ENCODE data around the gene SPSB1. TPM values are rescaled to one million over a fixed set of nuclear protein-coding genes. Genes with fewer than 3 reads are reported as not detected.

Gene SPSB1
- total RNA-seq, 4 donors from 2014 or later: 40.0 to 82.1 (median 52.6) TPM

GRCh38 chr1:9356829-9357466 lies 64.3 kb downstream of the SPSB1 start:
- H3K27me3 ChIP-seq: no peaks in the 10 kb centered on the region
- H3K9me3 ChIP-seq: no peaks in the 10 kb centered on the region
- peaks cover 6 to 19% (median 8%) of the 10 kb centered on the region in 4 donors for H3K4me1 ChIP-seq
- in situ Hi-C loops (cut with MboI; ENCODE audit: low pct_ligation_motif_present in 1 of 4, low pct_unique_long_range_greater_than_20kb in 1 of 4, low sequenced_read_pairs in 3 of 4) (no loop called here), intact Hi-C loops (cut with DNase I; ENCODE audit: low total_unique reads) (no loop called here)
- 95 to 96% methylated on average over 2 of the region's 2 CpGs for WGBS, 2 donors (ENCODE audit: low coverage in 1 of 2)
- no peak overlapping the region for H3K27ac ChIP-seq
- H3K36me3 ChIP-seq: peaks cover 0 to 6% (median 0%) of the 10 kb centered on the region in 4 donors
- TF ChIP-seq EP300 (IDR thresholded peaks at IDR 0.05; ENCODE audit: low read depth): no peak
- no peak for TF ChIP-seq POLR2AphosphoS5 (IDR thresholded peaks at IDR 0.05)
- no peak for TF ChIP-seq POLR2A (IDR thresholded peaks at IDR 0.05)
- no peak for TF ChIP-seq CTCF (IDR thresholded peaks at IDR 0.05)
- DNase-seq: no peak
- no peak overlapping the region for H3K4me3 ChIP-seq

DNA sequence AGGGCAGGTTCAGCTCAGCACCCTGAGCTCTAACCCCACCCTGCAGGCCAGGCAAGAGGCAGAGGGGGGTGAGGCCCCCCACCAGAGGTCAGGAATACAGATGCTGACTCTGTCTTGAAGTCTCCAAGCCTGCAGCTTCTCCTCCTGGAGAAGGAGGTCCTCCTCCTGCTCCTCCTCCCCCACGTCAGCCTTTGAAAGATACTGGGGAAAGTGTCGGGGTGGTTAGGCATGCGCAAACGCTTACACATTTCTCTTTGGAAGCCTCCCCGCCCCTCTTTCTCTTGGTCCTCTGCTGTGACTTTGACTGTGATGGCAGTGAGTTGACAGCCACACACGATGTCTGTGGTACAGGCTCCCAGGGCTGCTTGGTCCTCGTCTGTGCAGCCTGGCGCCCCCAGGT lies 65.3 kb downstream of the SPSB1 start:
- Histone ChIP-seq H3K27ac (no peak overlapping the region), H3K4me1 (peaks cover 2 to 17% (median 6%) of the 10 kb centered on the region in 4 donors)

DNA sequence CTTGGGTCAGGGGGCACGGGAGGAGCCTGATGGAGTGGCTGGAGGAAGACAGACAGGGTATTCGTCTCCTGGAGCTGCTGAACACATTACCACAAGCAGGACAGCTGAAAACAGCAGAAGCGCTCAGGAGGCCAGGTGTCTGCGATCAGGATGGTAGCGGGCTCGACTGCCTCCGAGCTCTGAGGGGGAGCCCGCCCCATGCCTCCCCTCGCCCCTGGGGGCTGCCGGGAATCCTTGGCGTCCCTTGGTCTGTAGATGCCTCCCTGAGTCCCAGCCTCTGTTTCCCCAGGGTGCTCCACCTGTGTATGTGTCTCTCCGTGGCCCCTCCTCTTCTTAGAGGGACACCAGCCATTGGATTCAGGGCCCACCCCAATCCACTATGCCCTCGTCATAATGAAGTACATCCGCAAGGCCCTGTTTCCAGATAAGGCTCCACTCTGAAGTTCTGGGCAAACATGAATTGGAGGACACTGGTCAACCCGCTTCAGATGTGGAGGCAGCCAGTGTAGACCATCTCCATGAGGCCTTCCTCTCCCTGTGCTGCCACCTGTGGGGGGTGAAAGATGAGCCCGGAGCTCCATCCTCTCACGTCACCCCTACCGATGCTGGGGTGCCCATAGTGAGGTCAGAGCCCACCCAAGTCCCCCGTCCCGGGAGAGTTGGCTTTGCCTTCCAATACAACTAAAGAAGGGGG lies 67.8 kb downstream of the SPSB1 start:
- H3K27me3 ChIP-seq: no peaks in the 10 kb centered on the region
- peaks cover 0 to 19% (median 6%) of the 10 kb centered on the region in 4 donors for H3K4me1 ChIP-seq
- no peak overlapping the region for H3K27ac ChIP-seq
- no peaks in the 10 kb centered on the region for H3K9me3 ChIP-seq
- no peak overlapping the region for H3K4me3 ChIP-seq
- no peak for TF ChIP-seq POLR2AphosphoS5 (IDR thresholded peaks at IDR 0.05)
- TF ChIP-seq CTCF (IDR thresholded peaks at IDR 0.05): no peak
- no peak for TF ChIP-seq POLR2A (IDR thresholded peaks at IDR 0.05)
- no peak for TF ChIP-seq EP300 (IDR thresholded peaks at IDR 0.05; ENCODE audit: low read depth)
- WGBS, 2 donors (ENCODE audit: low coverage in 1 of 2): 76 to 88% methylated on average over 4 to 20 of the region's 20 CpGs
- in situ Hi-C loops (cut with MboI; ENCODE audit: low pct_ligation_motif_present in 1 of 4, low pct_unique_long_range_greater_than_20kb in 1 of 4, low sequenced_read_pairs in 3 of 4) (no loop called here), intact Hi-C loops (cut with DNase I; ENCODE audit: low total_unique reads) (no loop called here)
- no peak for DNase-seq
- peaks cover 0 to 6% (median 0%) of the 10 kb centered on the region in 4 donors for H3K36me3 ChIP-seq

More for the DNA sequence above, 65.3 kb downstream of the SPSB1 start:
- H3K9me3 ChIP-seq: no peaks in the 10 kb centered on the region
- no peak for TF ChIP-seq POLR2AphosphoS5 (IDR thresholded peaks at IDR 0.05)
- no peak for TF ChIP-seq POLR2A (IDR thresholded peaks at IDR 0.05)
- intact Hi-C loops (cut with DNase I; ENCODE audit: low total_unique reads): no loop called here
- H3K4me3 ChIP-seq: no peak overlapping the region
- H3K27me3 ChIP-seq: no peaks in the 10 kb centered on the region
- in situ Hi-C loops (cut with MboI; ENCODE audit: low pct_ligation_motif_present in 1 of 4, low pct_unique_long_range_greater_than_20kb in 1 of 4, low sequenced_read_pairs in 3 of 4): no loop called here
- 92% methylated on average over 8 of the region's 8 CpGs; no CpG with 5 or more reads in 1 of the 2 donors for WGBS, 2 donors (ENCODE audit: low coverage in 1 of 2)
- DNase-seq: no peak
- H3K36me3 ChIP-seq: peaks cover 0 to 6% (median 0%) of the 10 kb centered on the region in 4 donors

DNA sequence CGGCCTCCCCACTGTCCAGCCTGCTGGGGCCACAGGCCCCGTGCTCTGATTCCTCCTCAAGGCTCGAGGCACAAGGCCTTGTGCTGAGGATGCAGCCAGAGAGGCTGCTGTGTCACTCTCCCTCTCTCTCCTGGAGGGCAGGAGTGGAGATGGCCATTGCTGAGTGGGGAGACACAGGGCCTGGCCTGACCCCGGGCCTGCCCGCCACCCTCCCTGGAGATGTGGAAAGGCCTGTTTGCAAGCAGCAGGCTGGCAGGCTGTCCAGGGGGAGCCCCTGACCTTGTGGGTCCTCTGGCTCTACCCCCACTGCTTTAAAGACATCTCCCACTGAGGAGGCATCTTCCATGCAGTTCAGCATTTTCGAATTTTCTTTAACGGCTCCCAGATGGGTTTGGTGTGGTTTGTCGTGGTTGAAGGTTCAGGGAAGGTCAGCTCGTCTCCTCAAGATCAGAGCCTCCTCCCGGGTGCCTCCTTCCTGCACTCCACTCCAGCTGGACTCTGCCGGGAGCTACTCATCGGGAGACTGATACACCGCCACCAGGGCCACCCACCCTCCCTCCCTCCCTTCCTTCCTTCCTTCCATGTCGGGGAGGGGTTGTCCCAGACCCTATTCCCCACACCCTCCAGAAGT lies 69.1 kb downstream of the SPSB1 start:
- intact Hi-C loops (cut with DNase I; ENCODE audit: low total_unique reads): no loop called here
- no peaks in the 10 kb centered on the region for H3K36me3 ChIP-seq
- in situ Hi-C loops (cut with MboI; ENCODE audit: low pct_ligation_motif_present in 1 of 4, low pct_unique_long_range_greater_than_20kb in 1 of 4, low sequenced_read_pairs in 3 of 4): no loop called here
- TF ChIP-seq POLR2AphosphoS5 (IDR thresholded peaks at IDR 0.05) (no peak), CTCF (IDR thresholded peaks at IDR 0.05) (no peak), POLR2A (IDR thresholded peaks at IDR 0.05) (no peak), EP300 (IDR thresholded peaks at IDR 0.05; ENCODE audit: low read depth) (no peak)
- H3K4me1 ChIP-seq: peaks cover 0 to 19% (median 6%) of the 10 kb centered on the region in 4 donors
- DNase-seq: no peak
- H3K27ac ChIP-seq: peak overlapping the region in 3 of 4 donors; percentile 14 to 55 (median 38)
- H3K4me3 ChIP-seq: no peak overlapping the region
- H3K9me3 ChIP-seq: no peaks in the 10 kb centered on the region
- no peaks in the 10 kb centered on the region for H3K27me3 ChIP-seq
- WGBS, 2 donors (ENCODE audit: low coverage in 1 of 2): 72% methylated on average over 14 of the region's 14 CpGs; no CpG with 5 or more reads in 1 of the 2 donors
